ENCODE measurements around the gene PRR15.

Gene PRR15

DNA sequence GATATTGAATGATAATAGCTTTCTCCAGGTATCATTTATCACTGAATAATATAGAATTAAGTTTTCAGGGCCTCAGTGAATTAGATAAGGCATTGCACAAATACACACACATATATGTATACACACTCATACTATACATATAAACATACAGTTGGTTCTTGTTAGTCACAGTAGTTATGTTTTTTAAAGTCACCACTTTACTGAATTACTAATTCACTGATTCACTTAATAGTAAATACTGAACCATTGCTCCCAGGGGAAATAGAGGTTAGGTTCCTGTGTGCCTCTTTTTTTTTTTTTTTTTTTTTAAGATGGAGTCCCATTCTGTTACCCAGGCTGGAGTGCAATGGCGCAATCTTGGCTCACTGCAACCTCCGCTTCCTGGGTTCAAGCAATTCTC is 33.6 kb downstream of the PRR15 start:
- TF ChIP-seq, protein P1, sequence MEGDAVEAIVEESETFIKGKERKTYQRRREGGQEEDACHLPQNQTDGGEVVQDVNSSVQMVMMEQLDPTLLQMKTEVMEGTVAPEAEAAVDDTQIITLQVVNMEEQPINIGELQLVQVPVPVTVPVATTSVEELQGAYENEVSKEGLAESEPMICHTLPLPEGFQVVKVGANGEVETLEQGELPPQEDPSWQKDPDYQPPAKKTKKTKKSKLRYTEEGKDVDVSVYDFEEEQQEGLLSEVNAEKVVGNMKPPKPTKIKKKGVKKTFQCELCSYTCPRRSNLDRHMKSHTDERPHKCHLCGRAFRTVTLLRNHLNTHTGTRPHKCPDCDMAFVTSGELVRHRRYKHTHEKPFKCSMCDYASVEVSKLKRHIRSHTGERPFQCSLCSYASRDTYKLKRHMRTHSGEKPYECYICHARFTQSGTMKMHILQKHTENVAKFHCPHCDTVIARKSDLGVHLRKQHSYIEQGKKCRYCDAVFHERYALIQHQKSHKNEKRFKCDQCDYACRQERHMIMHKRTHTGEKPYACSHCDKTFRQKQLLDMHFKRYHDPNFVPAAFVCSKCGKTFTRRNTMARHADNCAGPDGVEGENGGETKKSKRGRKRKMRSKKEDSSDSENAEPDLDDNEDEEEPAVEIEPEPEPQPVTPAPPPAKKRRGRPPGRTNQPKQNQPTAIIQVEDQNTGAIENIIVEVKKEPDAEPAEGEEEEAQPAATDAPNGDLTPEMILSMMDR (IDR thresholded peaks at IDR 0.05; ENCODE audit: control extremely low read depth, extremely low read depth, low read depth, missing control alignments) = no peak
- DNase-seq (ENCODE audit: extremely low spot score) = no peak
- CTCF ChIA-PET = no interaction called here
- POLR2A ChIA-PET = no interaction called here

DNA sequence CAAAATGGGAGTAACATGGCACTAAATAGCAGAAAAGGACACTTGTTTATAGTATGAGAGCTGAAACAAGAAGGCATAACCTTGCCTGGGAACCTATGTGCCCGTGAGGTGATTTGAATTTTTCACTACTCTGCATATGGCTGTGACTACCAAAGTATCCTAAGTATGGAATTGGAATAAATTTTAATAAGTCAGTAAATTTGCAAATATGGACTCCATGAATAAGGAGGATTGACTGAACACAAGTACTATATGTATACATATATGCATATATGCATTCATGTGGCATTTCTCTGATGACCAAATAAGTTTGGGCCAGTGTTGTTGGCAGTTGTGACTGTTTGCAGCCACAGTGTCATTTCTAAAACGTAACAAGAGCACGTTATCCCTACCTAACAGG is 34.5 kb downstream of the PRR15 start:
- DNase-seq (ENCODE audit: extremely low spot score) = no peak
- ChIA-PET CTCF (interaction anchor here (1.1 kb wide), 1 partner anchor 12 kb away, joined by 3 read pairs; no protein-coding TSS in a partner anchor), POLR2A (no interaction called here)
- TF ChIP-seq, protein P1 (IDR thresholded peaks at IDR 0.05; ENCODE audit: control extremely low read depth, extremely low read depth, low read depth, missing control alignments) = no peak

DNA sequence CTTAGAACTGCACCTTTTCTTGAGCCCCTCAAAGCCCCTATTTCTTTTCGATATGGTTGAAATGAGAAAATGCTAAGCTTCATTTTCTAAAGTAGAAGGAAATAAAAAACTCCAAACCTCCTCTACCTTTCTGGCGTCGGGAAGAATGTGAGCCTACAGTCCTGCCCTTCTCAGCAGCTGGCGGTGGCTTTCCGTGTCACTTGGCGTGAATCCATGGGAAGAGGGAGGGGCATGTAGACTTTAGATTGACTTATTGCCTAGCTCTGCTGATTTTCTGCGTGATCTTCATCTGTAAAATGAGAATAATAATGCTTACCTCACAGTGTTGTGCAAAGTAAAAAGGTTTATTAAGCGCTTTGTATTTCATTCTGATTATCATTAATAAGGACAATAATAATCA is 35.0 kb downstream of the PRR15 start:
- TF ChIP-seq, protein P1 (IDR thresholded peaks at IDR 0.05; ENCODE audit: control extremely low read depth, extremely low read depth, low read depth, missing control alignments) = no peak
- no peak for DNase-seq (ENCODE audit: extremely low spot score)
- ChIA-PET CTCF (interaction anchor here (1.1 kb wide), 1 partner anchor 12 kb away, joined by 3 read pairs; no protein-coding TSS in a partner anchor), POLR2A (no interaction called here)

DNA sequence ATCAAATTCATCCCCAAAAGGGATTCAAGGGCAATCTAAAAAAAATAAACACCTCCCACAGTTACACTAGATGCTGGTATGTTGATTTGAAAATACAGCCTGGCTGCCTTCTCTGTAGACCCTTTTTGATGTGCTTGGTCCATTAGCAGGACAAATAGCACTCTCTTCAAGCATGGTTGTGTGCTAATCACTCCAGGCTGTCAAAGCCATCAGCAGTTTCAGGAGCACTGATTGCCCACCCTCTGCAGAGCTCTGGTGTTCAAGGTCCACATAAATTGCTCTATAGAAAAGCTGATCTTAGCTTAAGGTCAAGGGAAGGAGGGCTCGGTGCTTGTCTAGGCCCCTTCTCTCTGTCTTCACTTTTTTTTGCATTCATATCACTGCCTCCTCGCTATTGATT is 35.4 kb downstream of the PRR15 start:
- ChIA-PET POLR2A (no interaction called here), CTCF (interaction anchor here (1.1 kb wide), 1 partner anchor 11 kb away, joined by 3 read pairs; no protein-coding TSS in a partner anchor)
- DNase-seq (ENCODE audit: extremely low spot score) = no peak
- TF ChIP-seq, protein P1 (IDR thresholded peaks at IDR 0.05; ENCODE audit: control extremely low read depth, extremely low read depth, low read depth, missing control alignments) = no peak

DNA sequence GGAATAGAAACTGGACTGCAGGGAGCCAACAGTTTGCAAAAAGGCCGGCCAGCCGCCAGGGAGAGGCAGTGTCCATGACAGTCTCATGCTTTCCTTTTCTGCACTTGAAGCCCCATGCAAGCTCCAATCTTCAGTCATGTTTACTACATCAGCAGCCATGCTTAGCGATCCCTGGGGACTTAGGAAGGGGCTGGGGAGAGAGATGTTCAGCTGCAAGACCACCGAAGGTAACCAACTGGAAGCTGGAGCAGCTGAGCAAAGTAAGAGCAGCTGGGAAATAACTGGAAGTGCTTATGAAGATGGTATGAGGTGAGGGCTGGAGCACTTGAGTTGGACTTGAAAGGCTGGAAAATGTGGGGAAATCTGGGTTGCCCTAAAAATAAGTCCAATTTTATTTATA is 37.0 kb downstream of the PRR15 start:
- ChIA-PET POLR2A (no interaction called here), CTCF (no interaction called here)
- no peak for DNase-seq (ENCODE audit: extremely low spot score)
- TF ChIP-seq, protein P1 (IDR thresholded peaks at IDR 0.05; ENCODE audit: control extremely low read depth, extremely low read depth, low read depth, missing control alignments) = no peak

DNA sequence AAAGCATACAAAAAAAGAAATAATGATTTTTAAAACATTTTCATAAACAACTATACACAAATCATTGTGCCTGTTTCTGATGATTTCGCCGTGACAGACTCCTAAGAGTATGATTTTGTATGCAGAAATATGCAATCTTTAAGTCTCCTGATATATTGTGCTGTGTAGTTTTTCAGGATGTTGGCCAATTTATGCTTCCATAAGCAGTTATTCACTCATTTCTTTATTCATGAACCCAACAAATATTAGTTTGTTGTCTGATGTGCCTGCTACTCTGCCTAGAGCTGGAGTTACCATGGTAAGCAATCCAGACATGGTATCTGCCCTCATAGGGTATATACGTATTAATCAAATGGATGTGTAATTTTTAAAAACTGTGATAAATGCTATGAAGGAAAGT is 40.4 kb downstream of the PRR15 start:
- TF ChIP-seq, protein P1 (IDR thresholded peaks at IDR 0.05; ENCODE audit: control extremely low read depth, extremely low read depth, low read depth, missing control alignments) = no peak
- ChIA-PET POLR2A (no interaction called here), CTCF (no interaction called here)
- no peak for DNase-seq (ENCODE audit: extremely low spot score)

DNA sequence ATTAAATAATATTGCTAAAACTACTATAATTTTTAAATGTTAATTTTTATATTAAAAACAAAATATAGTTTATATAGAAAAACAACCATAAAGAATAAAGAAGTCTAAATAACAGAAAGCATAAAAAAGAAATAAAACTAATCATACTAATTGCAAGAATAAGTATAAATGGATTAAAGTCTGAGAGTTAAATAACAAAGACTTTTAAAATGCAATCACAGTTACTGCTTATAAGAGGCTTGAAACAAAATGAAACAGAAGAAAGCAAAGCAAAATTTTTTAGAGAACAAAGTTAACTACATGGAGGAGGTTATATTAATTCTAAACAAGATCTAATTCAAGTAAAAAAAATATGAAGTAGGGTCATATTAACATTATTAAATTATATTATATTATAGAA is 41.1 kb downstream of the PRR15 start:
- POLR2A ChIA-PET = no interaction called here
- DNase-seq (ENCODE audit: extremely low spot score) = no peak
- CTCF ChIA-PET = interaction anchor here (1.3 kb wide), 1 partner anchor 12 kb away, joined by 3 read pairs; no protein-coding TSS in a partner anchor
- TF ChIP-seq, protein P1 (IDR thresholded peaks at IDR 0.05; ENCODE audit: control extremely low read depth, extremely low read depth, low read depth, missing control alignments) = no peak

Measured in GM10248 (cell line).